ENCODE data around the gene YIPF3.

GRCh38 chr6:43494321-43494720, 22.4 kb downstream of the YIPF3 start:
- TF ChIP-seq SREBF1 (IDR thresholded peaks at IDR 0.05; ENCODE audit: low read length) (no peak), CTCF (IDR thresholded peaks at IDR 0.05 in 2 of 3, conservative IDR thresholded peaks at IDR 0.05 in 1 of 3; ENCODE audit: control insufficient read depth in 2 of 3, extremely low read depth in 1 of 3, insufficient read depth in 1 of 3, low read depth in 3 of 3, low read length in 3 of 3) (no peak), FOS (IDR thresholded peaks at IDR 0.05; ENCODE audit: borderline replicate concordance, extremely low read depth, insufficient read length) (no peak), HCFC1 (IDR thresholded peaks at IDR 0.05; ENCODE audit: low read length) (no peak), ZNF274 (IDR thresholded peaks at IDR 0.05; ENCODE audit: insufficient read depth, insufficient read length) (no peak), TAF1 (IDR thresholded peaks at IDR 0.05; ENCODE audit: borderline replicate concordance, low read depth, low read length) (no peak), CHD2 (IDR thresholded peaks at IDR 0.05; ENCODE audit: borderline replicate concordance, low read depth, low read length) (no peak), EZH2 (IDR thresholded peaks at IDR 0.05; ENCODE audit: borderline replicate concordance, control insufficient read depth, low read depth, low read length) (no peak), RAD21 (IDR thresholded peaks at IDR 0.05; ENCODE audit: insufficient read depth, low read depth, low read length) (no peak), IKZF1 (conservative IDR thresholded peaks at IDR 0.05) (no peak)

Data from GM12878 (cell line).